ENCODE data around the gene ZDHHC18. TPM values are rescaled to one million over a fixed set of nuclear protein-coding genes. Genes with fewer than 3 reads are reported as not detected.

ZDHHC18 gene
- total RNA-seq, 1 experiment from 2014 or later: 33.1 TPM

GRCh38 chr1:26831546-26832248, 5.2 kb downstream of the ZDHHC18 start:
- H3K9me3 ChIP-seq (ENCODE audit: control insufficient read depth, low read depth, low read length): no peaks in the 10 kb centered on the region
- no peak overlapping the region for H3K14ac ChIP-seq (ENCODE audit: insufficient read depth, low read length)
- no peak overlapping the region for H3K27ac ChIP-seq (ENCODE audit: insufficient read length, low read depth, low read length)
- peaks cover 4% of the 10 kb centered on the region for H3K23me2 ChIP-seq (ENCODE audit: insufficient read length, low read depth, low read length, poor library complexity, severe bottlenecking)
- H3K27me3 ChIP-seq (ENCODE audit: insufficient read depth, low read length): no peaks in the 10 kb centered on the region
- DNase-seq: no peak
- H2BK15ac ChIP-seq (ENCODE audit: low read depth, low read length): no peak overlapping the region
- Mint-ChIP-seq H3K4me3 (no peak overlapping the region), H3K36me3 (ENCODE audit: insufficient read depth in 1 of 3, low read depth in 3 of 3) (peaks cover 29 to 45% (median 39%) of the 10 kb centered on the region in 3 experiments), H3K9me3 (no peaks in the 10 kb centered on the region; a peak in 1 of 5 replicates), H3K27ac (no peak overlapping the region), H3K27me3 (ENCODE audit: low read depth) (no peaks in the 10 kb centered on the region; the same call in 1 of the 2 replicates), H3K4me1 (peaks cover 22 to 23% of the 10 kb centered on the region in 2 experiments)
- H4K20me1 ChIP-seq (ENCODE audit: control insufficient read depth, insufficient read depth, insufficient read length): no peaks in the 10 kb centered on the region
- H2BK20ac ChIP-seq (ENCODE audit: low read depth, low read length, poor library complexity, severe bottlenecking): no peak overlapping the region
- no peak overlapping the region for H3K4me2 ChIP-seq (ENCODE audit: insufficient read depth, insufficient read length, low read length)
- WGBS (ENCODE audit: extremely low coverage, insufficient read length, low lambda C conversion rate): no CpG with 5 or more reads among the region's 3 CpGs
- no peak overlapping the region for H4K8ac ChIP-seq (replicated peaks; ENCODE audit: insufficient read length, low read depth, low read length)
- no peak overlapping the region for H3K9ac ChIP-seq (ENCODE audit: extremely low read depth, insufficient read length, low read length)
- no peak overlapping the region for H3K56ac ChIP-seq (ENCODE audit: insufficient read length, low read depth, low read length)
- H3K4ac ChIP-seq (ENCODE audit: low read depth, low read length): no peak overlapping the region
- H4K91ac ChIP-seq (ENCODE audit: insufficient read length, low read depth, low read length): no peak overlapping the region
- no peak overlapping the region for H2AK5ac ChIP-seq (ENCODE audit: insufficient read length, low read length)
- H3K4me1 ChIP-seq (ENCODE audit: insufficient read depth, low read length): no peaks in the 10 kb centered on the region
- H3K79me1 ChIP-seq (ENCODE audit: insufficient read depth, low read depth, low read length, poor library complexity, severe bottlenecking): peaks cover 3% of the 10 kb centered on the region
- no peak for TF ChIP-seq CTCF (conservative IDR thresholded peaks at IDR 0.05)
- H4K5ac ChIP-seq (ENCODE audit: insufficient read length, low read depth, low read length): no peak overlapping the region
- no peaks in the 10 kb centered on the region; the same call in 1 of the 2 replicates for H3K79me2 ChIP-seq (ENCODE audit: insufficient read depth, low read length)
- H3K23ac ChIP-seq (ENCODE audit: insufficient read length, low read depth, low read length): no peak overlapping the region
- H2BK120ac ChIP-seq (ENCODE audit: low read depth, low read length, poor library complexity, severe bottlenecking): no peak overlapping the region
- no peak overlapping the region for H3K18ac ChIP-seq (ENCODE audit: insufficient read length, low read depth, low read length)
- no peak overlapping the region for H2BK5ac ChIP-seq (ENCODE audit: insufficient read length, low read length)
- no peak overlapping the region for H3T11ph ChIP-seq (ENCODE audit: low read length)
- H2BK12ac ChIP-seq (ENCODE audit: insufficient read length, low read depth, low read length): no peak overlapping the region
- no peak overlapping the region for H2AFZ ChIP-seq (ENCODE audit: low read length)
